Renal cortex interstitium (tissue), 11 donors: Measurements from ENCODE around the gene RHOF. TPM values are rescaled to one million over a fixed set of nuclear protein-coding genes. Genes with fewer than 3 reads are reported as not detected.

Source experiments
- DNase-seq, 11 donors: peaks; one replicate each; pipeline ENCODE4 v3.0.0-alpha.2; 2013; ENCODE audit warnings: low read depth in 9 of 11, low spot score in 4 of 11; ENCODE audit errors: extremely low read depth in 1 of 11
- polyA plus RNA-seq, 3 donors: library from polyadenylated mRNA; unstranded; fragments of 120-200 nt; gene quantifications; one replicate each; pipeline ENCODE4 v1.2.1, GENCODE V29; 2013; ENCODE audit not compliant: insufficient read length in 3 of 3

RHOF gene
- polyA plus RNA-seq, 3 donors, result 12.6 to 17.9 (median 13.4) TPM

DNA sequence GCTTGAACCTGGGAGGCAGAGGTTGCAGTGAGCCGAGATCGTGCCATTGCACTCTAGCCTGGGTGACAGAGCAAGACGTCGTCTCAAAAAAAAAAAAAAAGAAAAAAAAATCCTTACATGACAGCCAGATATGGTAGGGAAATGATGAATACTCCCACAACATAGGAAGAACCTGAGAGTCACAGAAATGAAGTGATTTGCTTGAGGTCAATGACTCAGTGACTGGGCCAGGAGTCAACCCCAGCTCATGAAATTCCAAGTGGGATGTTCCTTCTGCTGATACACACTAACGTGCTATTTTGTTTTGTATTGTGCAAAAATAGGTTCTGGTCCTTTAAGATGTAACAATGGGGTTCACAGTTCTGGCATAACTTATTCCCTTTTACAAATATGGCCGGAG lies 9.0 kb downstream of the RHOF start:
- DNase-seq, result no peak

DNA sequence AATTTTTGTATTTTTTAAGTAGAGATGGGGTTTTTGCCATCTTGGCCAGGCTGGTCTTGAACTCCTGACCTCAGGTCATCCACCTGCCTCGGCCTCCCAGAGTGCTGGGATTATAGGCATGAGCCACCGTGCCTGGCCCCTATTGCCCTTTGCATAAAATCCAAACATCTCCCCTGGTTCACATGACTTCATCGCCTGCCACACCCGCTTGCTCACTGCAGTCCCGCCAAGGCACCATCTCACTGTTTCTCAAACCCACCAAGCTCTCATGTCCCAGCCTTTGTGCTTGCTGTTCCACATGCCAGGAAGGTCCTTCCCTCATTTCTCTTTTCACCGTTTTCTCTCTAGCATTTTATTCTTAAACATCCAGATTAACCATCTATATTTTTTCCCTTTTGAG lies 9.7 kb downstream of the RHOF start:
- DNase-seq, result no peak

DNA sequence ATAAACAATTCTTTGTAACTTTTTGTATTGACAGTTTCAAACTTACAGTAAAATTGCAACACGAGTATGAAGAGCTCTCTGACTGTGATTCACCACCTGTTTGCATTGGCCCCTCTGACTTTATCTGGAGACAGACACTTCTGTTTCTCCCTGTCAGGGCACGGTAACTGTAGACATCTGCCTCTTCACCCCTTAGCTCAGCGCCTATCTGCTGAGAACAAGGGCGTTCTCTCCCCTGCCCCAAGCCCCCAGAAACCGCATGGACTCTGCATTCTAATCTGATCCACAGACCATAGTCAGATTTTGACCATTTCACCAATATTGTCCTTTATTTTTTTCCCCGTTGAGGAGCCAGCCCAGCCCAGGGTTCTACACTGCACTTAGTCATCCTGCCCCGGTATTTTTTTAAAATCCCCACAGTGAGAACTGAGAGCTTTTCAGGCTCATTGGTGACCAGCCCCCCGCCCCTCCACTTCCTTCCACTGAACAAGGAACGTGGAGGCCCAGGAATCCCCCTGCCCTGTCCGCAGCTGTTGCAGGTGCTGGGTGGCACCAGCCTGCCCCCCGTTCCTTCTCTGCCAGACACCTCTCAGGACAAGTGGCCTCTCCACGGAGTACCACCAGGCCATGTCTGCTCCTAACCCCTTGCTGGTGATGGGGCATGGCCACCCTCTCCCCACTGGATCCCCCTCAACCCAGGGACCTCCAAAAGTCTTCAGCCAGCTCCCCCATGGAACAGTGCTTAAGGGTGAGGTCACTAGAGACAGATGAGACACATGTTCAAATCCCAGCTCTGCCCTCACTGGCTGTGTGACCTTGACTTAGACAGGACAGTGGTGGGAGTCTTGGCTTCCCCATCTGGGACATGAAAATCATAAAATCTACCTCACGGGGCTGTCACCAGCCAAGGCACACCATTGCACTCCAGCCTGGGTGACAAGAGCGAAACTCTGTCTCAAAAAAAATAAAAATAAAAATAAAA lies 11.2 kb downstream of the RHOF start:
- DNase-seq, result no peak

DNA sequence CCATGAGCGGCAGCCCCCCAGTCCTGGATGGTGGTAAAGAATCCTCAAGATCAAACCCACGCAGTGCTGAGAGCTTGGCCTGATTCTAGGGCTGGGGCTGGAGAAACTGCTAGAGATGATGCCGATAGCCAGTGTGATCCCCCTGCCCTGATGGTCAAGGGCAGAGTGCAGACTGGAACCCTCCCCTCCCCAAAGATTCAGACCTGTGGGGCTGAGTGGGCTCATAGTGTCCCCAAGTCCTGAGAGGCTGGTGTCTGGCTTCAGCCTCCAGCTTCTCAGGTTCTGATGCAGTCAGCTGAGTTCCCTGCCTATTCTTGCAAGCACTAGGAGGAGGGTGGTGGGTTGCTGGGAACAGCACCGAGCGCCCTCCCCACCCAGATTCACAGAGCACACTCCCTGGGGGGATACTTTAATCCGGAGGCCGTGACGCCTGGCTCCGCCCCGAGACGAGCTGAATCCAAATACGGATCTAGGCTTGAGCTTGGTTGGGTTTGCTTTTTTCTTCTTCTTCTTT lies 11.9 kb downstream of the RHOF start:
- DNase-seq, result no peak

GRCh38 chr12:121780429-121780828 lies 13.1 kb downstream of the RHOF start:
- no peak for DNase-seq

- no peak for DNase-seq
Observed at GRCh38 chr12:121779422-121779895, 14.0 kb downstream of the RHOF start.

DNA sequence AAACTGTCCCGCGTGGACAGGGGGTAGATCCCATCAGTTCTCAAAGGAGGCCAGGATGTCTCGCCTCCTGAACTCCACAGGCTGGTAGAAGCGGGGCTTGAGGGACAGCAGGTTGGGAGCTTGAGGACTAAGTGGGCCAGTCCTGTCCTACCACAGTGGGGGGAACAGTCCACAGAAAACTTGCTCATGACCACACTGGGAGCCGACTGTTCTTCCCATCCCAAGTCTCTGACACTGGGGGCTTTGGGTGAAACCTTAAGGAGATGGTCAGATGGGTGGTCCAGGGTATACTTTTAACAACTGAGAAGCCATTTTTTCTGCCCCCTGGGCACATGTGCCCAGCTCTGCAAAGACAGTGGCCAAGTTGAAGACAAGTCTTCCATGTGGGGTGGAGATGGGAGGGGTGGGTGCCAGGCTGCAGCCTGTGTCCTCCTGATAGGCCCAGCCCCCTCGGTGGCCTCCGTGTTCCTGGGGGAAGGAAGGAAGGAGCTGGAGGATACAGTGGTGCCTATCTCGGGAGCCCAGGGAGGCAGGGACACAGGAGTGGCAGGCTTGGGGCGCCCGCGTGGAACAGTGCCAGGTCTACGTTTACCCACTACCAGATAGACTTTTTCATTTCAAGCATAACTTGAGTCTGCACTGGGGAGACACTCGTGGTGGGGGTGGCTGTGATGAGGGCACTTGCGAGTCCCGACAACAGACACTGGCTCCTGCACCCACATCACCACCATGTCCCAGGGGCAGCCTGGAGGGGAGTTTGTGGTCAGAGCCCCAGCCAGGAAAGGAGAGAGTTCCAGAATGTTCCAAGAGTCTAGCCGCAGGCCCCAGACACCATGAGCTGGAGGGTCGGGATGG lies 14.7 kb downstream of the RHOF start:
- no peak for DNase-seq

GRCh38 chr12:121776190-121777098 lies 17.0 kb downstream of the RHOF start:
- no peak for DNase-seq

GRCh38 chr12:121775501-121775900 lies 18.0 kb downstream of the RHOF start:
- DNase-seq, result no peak

- peak in 2 of 11 donors; percentile 60 to 76 for DNase-seq
Observed at GRCh38 chr12:121774968-121775474, 18.5 kb downstream of the RHOF start.

GRCh38 chr12:121773011-121773777 lies 20.3 kb downstream of the RHOF start:
- DNase-seq, result no peak

- DNase-seq, result no peak
Observed at GRCh38 chr12:121770813-121771625, 22.5 kb downstream of the RHOF start.

DNA sequence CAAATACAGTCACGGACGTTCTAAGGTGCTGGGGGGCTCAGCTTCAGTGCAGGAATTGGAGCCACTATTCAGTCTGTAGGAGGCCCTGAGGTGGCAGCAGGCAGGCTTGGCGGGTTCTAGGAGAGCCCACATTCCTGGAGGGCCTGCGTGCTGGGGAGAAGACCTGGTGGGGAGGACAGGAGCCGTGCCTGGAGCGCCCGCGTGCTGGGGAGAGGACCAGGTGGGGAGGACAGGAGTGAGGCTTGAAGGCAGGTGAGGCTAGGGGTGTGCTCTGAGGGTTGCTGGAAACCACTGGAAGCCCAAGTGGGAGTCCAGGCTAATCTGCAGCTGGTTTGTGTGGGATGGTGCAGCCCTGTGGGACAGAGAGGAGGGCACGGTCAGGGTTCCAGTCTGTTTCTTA lies 23.1 kb downstream of the RHOF start:
- no peak for DNase-seq

DNA sequence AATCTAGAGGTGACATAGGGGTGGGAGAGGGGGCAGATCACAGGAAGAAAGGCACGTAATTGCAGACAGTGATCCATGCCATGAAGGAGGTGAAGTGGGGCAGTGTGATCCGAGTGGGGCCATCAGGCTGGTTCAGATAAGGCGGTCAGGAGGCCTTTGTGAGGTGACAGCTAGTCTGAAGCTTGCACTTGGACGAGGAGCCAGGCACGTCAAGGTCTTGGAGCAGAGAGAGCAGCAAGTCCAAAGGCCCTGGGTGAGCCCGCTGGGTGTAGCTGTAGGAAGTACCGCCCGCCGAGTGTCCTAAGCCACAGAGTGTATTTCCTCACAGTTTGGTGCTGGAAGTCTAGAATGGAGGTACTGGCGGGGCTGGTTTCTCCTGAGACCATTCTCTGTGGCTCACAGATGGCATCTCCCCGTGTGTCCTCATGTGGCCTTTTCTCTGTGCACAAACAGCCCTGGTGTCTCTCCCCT lies 23.6 kb downstream of the RHOF start:
- DNase-seq, result no peak

- DNase-seq, result no peak
Observed at GRCh38 chr12:121769297-121769830, 24.1 kb downstream of the RHOF start.

- no peak for DNase-seq
Observed at GRCh38 chr12:121767525-121768016, 25.9 kb downstream of the RHOF start.
